ENCODE results near the gene KDM2A. TPM values are rescaled to one million over a fixed set of nuclear protein-coding genes. Genes with fewer than 3 reads are reported as not detected.

KDM2A gene
- total RNA-seq, 4 donors from 2014 or later = 52.2 to 104 (median 75.7) TPM

DNA sequence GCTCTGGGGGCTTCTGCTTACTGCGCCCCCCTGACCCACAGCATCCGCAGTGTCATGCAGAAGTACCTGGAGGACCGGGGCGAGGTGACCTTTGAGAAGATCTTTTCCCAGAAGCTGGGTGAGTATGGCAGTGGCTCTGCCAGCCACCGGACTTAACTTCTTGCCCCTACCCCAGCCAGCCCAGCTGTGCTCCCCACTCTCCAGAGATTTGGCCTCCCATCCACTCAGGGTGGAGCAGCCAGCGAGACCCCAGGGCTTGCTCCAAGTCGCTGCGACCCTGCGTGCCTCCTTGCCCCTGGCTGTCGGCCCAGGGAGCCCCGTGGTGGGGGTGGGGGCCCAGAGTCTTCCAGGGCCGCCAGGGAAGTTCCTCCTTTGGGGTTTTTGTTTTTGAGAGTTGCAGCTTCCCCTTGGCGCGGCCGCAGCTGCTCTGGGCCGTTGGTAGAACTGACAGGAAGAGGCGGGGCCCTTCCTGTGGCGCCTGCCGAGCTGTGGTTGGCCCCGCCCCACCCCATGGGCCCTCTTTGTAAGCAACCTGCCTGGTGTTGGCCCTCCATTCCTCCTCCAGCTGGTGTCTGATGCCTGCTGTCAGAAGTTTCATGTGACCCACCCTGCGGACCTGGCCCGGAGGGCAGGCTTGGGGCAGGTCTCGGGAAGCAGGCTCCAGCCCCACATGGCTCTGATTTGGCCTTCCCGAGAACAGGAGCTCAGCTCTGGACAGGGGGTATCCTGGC lies 158.3 kb downstream of the KDM2A start:
- TF ChIP-seq, protein P1, sequence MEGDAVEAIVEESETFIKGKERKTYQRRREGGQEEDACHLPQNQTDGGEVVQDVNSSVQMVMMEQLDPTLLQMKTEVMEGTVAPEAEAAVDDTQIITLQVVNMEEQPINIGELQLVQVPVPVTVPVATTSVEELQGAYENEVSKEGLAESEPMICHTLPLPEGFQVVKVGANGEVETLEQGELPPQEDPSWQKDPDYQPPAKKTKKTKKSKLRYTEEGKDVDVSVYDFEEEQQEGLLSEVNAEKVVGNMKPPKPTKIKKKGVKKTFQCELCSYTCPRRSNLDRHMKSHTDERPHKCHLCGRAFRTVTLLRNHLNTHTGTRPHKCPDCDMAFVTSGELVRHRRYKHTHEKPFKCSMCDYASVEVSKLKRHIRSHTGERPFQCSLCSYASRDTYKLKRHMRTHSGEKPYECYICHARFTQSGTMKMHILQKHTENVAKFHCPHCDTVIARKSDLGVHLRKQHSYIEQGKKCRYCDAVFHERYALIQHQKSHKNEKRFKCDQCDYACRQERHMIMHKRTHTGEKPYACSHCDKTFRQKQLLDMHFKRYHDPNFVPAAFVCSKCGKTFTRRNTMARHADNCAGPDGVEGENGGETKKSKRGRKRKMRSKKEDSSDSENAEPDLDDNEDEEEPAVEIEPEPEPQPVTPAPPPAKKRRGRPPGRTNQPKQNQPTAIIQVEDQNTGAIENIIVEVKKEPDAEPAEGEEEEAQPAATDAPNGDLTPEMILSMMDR (IDR thresholded peaks at IDR 0.05; ENCODE audit: low read depth) = no peak

DNA sequence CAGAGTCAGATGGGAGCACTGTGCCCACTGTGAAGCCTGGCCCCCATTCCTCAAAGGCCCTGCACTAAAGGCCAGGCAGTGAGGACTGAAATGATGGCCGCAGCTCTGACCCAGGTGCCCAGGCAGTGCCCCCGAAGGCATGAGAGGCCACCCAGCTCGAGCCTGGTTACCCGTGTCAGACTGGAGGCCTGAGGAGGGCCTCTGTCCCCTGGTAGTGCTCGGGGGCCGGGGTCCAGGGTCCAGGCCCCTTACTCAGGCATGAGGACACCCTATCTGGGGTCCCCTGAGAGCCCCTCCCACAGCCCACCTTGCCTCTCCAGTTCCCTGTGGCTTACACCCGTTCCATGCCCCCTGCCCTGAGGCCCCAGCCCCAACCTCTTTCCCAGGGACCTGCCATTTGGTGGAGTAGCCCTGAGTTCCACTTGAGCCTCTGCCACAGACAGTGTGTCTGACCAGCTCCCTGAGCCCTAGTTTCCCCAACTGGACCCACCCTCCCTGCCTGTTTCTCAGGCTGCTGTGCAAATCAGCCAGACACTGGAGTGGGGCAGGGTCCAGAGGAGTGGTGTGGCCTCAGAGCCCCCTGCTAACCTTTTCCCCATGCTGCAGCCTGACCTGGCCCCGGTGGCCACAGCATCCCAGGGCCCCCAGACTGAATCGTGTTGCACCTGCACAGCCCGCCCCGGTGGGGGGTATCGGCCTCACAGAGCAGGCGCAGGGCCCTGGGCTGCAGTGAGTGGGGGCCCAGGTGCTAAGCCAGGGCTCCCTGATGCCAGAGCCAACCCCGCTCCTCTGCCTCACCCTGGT lies 159.3 kb downstream of the KDM2A start:
- TF ChIP-seq, protein P1 (IDR thresholded peaks at IDR 0.05; ENCODE audit: low read depth) = no peak

DNA sequence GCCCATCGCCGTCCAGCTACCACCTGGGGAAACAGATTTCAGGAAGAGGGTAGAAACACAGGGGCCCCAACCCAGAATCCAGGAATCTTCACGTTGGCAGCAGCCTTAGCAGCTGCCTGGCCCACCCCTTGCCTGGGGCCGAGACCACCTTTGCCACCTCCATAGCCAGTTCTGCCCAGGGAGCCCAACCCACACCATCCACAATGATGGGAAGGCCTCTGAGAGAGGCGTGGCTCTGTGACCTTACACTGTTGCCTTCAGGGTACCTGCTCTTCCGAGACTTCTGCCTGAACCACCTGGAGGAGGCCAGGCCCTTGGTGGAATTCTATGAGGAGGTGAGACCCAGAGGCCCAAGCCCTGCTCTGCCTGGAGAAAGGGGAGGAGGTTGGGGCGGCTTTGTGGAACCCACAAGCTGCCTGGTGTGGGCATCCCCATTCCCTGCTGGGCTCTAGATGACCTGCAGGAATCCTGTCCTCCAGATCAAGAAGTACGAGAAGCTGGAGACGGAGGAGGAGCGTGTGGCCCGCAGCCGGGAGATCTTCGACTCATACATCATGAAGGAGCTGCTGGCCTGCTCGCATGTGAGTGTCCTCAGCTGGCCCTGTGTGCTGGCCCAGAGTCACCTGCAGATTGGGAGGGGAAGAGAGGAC lies 160.0 kb downstream of the KDM2A start:
- TF ChIP-seq, protein P1 (IDR thresholded peaks at IDR 0.05; ENCODE audit: low read depth) = no peak

DNA sequence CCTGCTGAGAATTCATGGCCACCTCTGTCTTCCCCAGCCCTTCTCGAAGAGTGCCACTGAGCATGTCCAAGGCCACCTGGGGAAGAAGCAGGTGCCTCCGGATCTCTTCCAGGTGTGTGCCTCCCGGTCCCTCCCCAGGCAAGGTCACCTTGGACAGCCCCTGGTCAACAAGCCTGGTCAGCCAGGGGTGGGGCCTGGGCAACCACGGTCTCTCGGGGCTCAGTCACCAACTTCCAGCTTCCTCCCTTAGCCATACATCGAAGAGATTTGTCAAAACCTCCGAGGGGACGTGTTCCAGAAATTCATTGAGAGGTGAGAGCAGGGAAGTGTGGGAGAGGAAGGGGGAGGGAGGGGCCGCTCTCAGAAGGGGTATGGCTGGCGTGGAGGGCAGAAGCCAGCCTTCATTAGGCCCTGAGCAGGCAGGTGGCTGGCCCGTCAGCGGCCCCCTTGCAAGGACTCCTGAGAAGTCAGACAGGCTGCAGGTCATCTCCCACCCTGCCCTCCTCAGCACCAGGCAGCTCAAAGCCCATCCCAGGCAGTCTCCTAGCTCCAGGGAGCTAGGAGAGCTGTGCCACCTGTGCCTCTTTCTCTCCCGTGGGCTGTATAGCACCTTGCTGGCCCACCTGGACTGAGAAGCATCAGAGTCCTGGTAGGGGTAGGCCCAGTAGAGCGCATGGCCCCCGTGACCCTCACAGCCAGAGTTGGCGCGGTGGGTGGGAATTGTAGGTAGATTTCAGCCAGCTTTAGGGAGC lies 160.7 kb downstream of the KDM2A start:
- TF ChIP-seq, protein P1 (IDR thresholded peaks at IDR 0.05; ENCODE audit: low read depth) = no peak

DNA sequence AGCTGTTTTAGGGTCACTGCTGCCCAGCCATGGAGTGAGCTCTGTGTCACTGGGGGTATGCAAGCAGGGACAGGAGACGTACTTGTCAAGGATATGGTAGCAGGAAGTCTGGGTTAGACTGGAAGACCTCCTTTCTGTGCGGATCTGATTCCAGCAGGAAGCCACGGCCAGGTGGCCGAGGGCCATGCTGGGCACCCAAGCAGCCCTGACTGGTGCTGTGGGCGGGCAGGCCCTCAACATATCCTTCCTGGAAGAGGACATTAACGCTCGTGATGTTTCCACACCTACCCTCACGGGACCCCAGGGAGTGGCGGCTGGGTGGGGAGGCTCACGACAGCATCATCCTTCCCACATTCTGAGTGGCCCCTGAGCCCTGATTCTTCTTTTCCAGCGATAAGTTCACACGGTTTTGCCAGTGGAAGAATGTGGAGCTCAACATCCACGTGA lies 161.3 kb downstream of the KDM2A start:
- TF ChIP-seq, protein P1 (IDR thresholded peaks at IDR 0.05; ENCODE audit: low read depth) = no peak

DNA sequence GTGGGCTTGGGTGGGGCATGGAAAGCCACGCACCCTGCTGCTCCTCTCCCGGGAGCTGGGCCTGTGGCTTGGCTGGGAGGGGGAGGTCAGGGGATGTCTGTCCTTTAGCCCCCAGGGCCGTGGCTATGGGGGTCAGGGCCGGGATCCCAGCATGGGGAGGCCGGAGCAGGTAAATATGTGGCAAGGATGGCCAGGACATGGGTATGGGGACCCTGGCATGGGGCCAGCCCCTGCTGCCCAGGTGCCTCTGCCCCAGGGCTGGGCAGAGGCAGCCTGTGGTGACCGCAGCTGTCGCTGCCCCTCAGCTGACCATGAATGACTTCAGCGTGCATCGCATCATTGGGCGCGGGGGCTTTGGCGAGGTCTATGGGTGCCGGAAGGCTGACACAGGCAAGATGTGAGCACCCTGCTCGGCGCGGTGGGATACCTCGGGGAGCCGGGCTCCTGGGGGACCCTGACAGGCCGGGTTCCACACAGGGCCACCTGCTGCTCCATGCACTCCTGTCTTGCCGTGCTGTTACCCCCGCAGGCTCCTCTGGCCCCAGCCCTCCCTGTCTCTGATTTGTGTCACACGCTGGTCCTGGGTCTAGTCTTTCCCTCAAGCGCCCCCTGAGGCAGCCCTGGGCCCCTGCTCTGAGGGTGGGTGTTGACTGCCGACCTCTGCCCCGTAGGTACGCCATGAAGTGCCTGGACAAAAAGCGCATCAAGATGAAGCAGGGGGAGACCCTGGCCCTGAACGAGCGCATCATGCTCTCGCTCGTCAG lies 161.9 kb downstream of the KDM2A start:
- TF ChIP-seq, protein P1 (IDR thresholded peaks at IDR 0.05; ENCODE audit: low read depth) = no peak

Data from subcutaneous adipose tissue (tissue), 4 donors.